Measurements from ENCODE around the gene IQCH.
"Not testable (repeated sequence)": the region's sequence is repeated elsewhere in the genome, so short reads cannot be mapped to it uniquely, and the experiment has no call there.

The IQCH gene

GRCh38 chr15:67361100-67361499, 106.5 kb downstream of the IQCH start:
- DNase-seq: no peak

- not testable (repeated sequence) for DNase-seq
These were observed 109.1 kb downstream of the IQCH start for GRCh38 chr15:67363712-67364111.

- no peak for DNase-seq
These were observed 111.4 kb downstream of the IQCH start for GRCh38 chr15:67365994-67366393.

GRCh38 chr15:67366904-67367303, 112.3 kb downstream of the IQCH start:
- DNase-seq: no peak

- no peak for DNase-seq
These were observed 114.9 kb downstream of the IQCH start for GRCh38 chr15:67369359-67369998.

- no peak for DNase-seq
These were observed 115.8 kb downstream of the IQCH start for GRCh38 chr15:67370206-67370954.

GRCh38 chr15:67372543-67372942, 118.0 kb downstream of the IQCH start:
- DNase-seq: no peak

- DNase-seq: no peak
These were observed 118.5 kb downstream of the IQCH start for GRCh38 chr15:67372986-67373675.

GRCh38 chr15:67373971-67374370, 119.4 kb downstream of the IQCH start:
- DNase-seq: no peak

- no peak for DNase-seq
These were observed 124.9 kb downstream of the IQCH start for GRCh38 chr15:67379530-67379929.

- no peak for DNase-seq
These were observed 126.3 kb downstream of the IQCH start for GRCh38 chr15:67380921-67381320.

- no peak for DNase-seq
These were observed 126.9 kb downstream of the IQCH start for GRCh38 chr15:67381416-67382045.

- DNase-seq: no peak
These were observed 128.1 kb downstream of the IQCH start for GRCh38 chr15:67382723-67383122.

- no peak for DNase-seq
These were observed 129.3 kb downstream of the IQCH start for GRCh38 chr15:67383899-67384298.

GRCh38 chr15:67384761-67385160, 130.2 kb downstream of the IQCH start:
- no peak for DNase-seq

- DNase-seq: no peak
These were observed 131.4 kb downstream of the IQCH start for GRCh38 chr15:67385971-67386370.

GRCh38 chr15:67386947-67387346, 132.4 kb downstream of the IQCH start:
- no peak for DNase-seq

GRCh38 chr15:67389975-67390374, 135.4 kb downstream of the IQCH start:
- DNase-seq: no peak

GRCh38 chr15:67394873-67395639, 140.5 kb downstream of the IQCH start:
- no peak for DNase-seq

- DNase-seq: no peak
These were observed 141.5 kb downstream of the IQCH start for GRCh38 chr15:67396114-67396513.

- DNase-seq: no peak
These were observed 142.6 kb downstream of the IQCH start for GRCh38 chr15:67397139-67397538.

GRCh38 chr15:67399925-67400324, 145.3 kb downstream of the IQCH start:
- no peak for DNase-seq

GRCh38 chr15:67400890-67401289, 146.3 kb downstream of the IQCH start:
- no peak for DNase-seq
